ENCODE results near the gene KRTAP4-6.
"Not testable (repeated sequence)": the region's sequence is repeated elsewhere in the genome, so short reads cannot be mapped to it uniquely, and the experiment has no call there.

Gene KRTAP4-6

GRCh38 chr17:41140360-41141131, at the start of gene KRTAP4-6:
KRTAP4-6 (minus strand) TSS chr17:41140544; CDS start chr17:41140487, 57 bp downstream.
- FAIRE-seq: no peak

GRCh38 chr17:41189837-41190318, 49.5 kb upstream of the KRTAP4-6 start, which contains the start of gene KRTAP9-1:
KRTAP9-1 (plus strand) TSS chr17:41189887; CDS start chr17:41189887, 0 bp downstream.
- not testable (repeated sequence) for FAIRE-seq

- no peak for FAIRE-seq
These were observed 46.5 kb upstream of the KRTAP4-6 start for GRCh38 chr17:41186872-41187271.

GRCh38 chr17:41185001-41185400, 44.7 kb upstream of the KRTAP4-6 start:
- FAIRE-seq: no peak

- FAIRE-seq: no peak
These were observed 44.2 kb upstream of the KRTAP4-6 start, which contains the start of gene KRTAP4-1 for GRCh38 chr17:41184480-41184961. KRTAP4-1 (minus strand) TSS chr17:41184911; CDS start chr17:41184854, 57 bp downstream.

- no peak for FAIRE-seq
These were observed 38.7 kb upstream of the KRTAP4-6 start for GRCh38 chr17:41178843-41179616.

GRCh38 chr17:41178341-41178740, 38.0 kb upstream of the KRTAP4-6 start:
- FAIRE-seq: no peak

- FAIRE-seq: no peak
These were observed 37.5 kb upstream of the KRTAP4-6 start, which contains the start of gene KRTAP4-2 for GRCh38 chr17:41177727-41178271. KRTAP4-2 (minus strand) TSS chr17:41178221; CDS start chr17:41178164, 57 bp downstream.

GRCh38 chr17:41176744-41177387, 36.5 kb upstream of the KRTAP4-6 start:
- FAIRE-seq: no peak

- FAIRE-seq: no peak
These were observed 31.5 kb upstream of the KRTAP4-6 start for GRCh38 chr17:41171886-41172285.

GRCh38 chr17:41168121-41168520, 27.8 kb upstream of the KRTAP4-6 start, which contains the start of gene KRTAP4-3:
KRTAP4-3 (minus strand) TSS chr17:41168221; CDS start chr17:41168172, 49 bp downstream.
- FAIRE-seq: no peak

GRCh38 chr17:41167561-41167960, 27.2 kb upstream of the KRTAP4-6 start:
- no peak for FAIRE-seq

- no peak for FAIRE-seq
These were observed 23.5 kb upstream of the KRTAP4-6 start for GRCh38 chr17:41163828-41164227.

GRCh38 chr17:41160648-41161047, 20.3 kb upstream of the KRTAP4-6 start, which contains the start of gene KRTAP4-4:
KRTAP4-4 (minus strand) TSS chr17:41160748; CDS start chr17:41160691, 57 bp downstream.
- no peak for FAIRE-seq

GRCh38 chr17:41160190-41160589, 19.8 kb upstream of the KRTAP4-6 start:
- FAIRE-seq: not testable (repeated sequence)

GRCh38 chr17:41153856-41154255, 13.5 kb upstream of the KRTAP4-6 start:
- FAIRE-seq: no peak

GRCh38 chr17:41151525-41151924, 11.2 kb upstream of the KRTAP4-6 start:
- FAIRE-seq: no peak

GRCh38 chr17:41150026-41150425, 9.7 kb upstream of the KRTAP4-6 start:
- FAIRE-seq: no peak

- FAIRE-seq: no peak
These were observed 9.3 kb upstream of the KRTAP4-6 start, which contains the start of gene KRTAP4-5 for GRCh38 chr17:41149652-41149985. KRTAP4-5 (minus strand) TSS chr17:41149825; CDS start chr17:41149767, 58 bp downstream.

GRCh38 chr17:41148971-41149651, 8.8 kb upstream of the KRTAP4-6 start:
- not testable (repeated sequence) for FAIRE-seq

GRCh38 chr17:41147531-41148204, 7.3 kb upstream of the KRTAP4-6 start:
- no peak for FAIRE-seq

All from G401.6 (cell line).